Ovary (tissue), 9 donors: ENCODE measurements around the gene REXO4. TPM values are rescaled to one million over a fixed set of nuclear protein-coding genes. Genes with fewer than 3 reads are reported as not detected.

Source experiments
- DNase-seq, 5 donors: peaks; one replicate each; pipeline ENCODE4 v3.0.0-alpha.2; 2019 to 2020
- H3K27ac ChIP-seq, 2 donors: fragments of 200-600 bp; one replicate each; pipeline versions ENCODE4 v1.5.1 to v1.8.0; 2019 to 2022
- H3K27me3 ChIP-seq: fragments of 200-600 bp; one replicate; pipeline ENCODE4 v1.8.0; 2022
- H3K36me3 ChIP-seq: fragments of 200-600 bp; sonication (generic); one replicate; pipeline ENCODE4 v1.5.1; 2019
- H3K4me1 ChIP-seq: one replicate; pipeline ENCODE4 v1.8.1; 2013; ENCODE audit warnings: mild to moderate bottlenecking, moderate library complexity; ENCODE audit not compliant: insufficient read depth
- H3K4me3 ChIP-seq: fragments of 200-600 bp; sonication (generic); one replicate; pipeline ENCODE4 v1.5.1; 2017
- H3K9me3 ChIP-seq, 2 donors: fragments of 200-600 bp in 1 of 2; sonication (generic) in 1 of 2; one replicate each; pipeline versions ENCODE4 v1.5.1 to v1.8.1; 2013 to 2019; ENCODE audit warnings: mild to moderate bottlenecking in 1 of 2, moderate library complexity in 1 of 2
- CTCF ChIP-seq, 3 donors: fragments of 450-650 bp in 2 of 3; fragments of 200-600 bp in 1 of 3; IDR thresholded peaks; one replicate each; pipeline versions ENCODE4 v1.5.1 to v1.8.0; 2016 to 2022; ENCODE audit warnings: antibody characterized with exemption in 3 of 3, mild to moderate bottlenecking in 1 of 3
- EP300 ChIP-seq: sonication (generic); formaldehyde crosslinking; IDR thresholded peaks from one replicate; pipeline ENCODE4 v1.6.1; 2017; ENCODE audit warnings: antibody characterized with exemption
- POLR2A ChIP-seq: fragments of 450-650 bp; IDR thresholded peaks from one replicate; pipeline ENCODE4 v1.6.1; 2017; ENCODE audit warnings: antibody characterized with exemption, mild to moderate bottlenecking, moderate library complexity
- whole genome bisulfite sequencing, 3 donors: extraction: QIAGEN DNeasy Blood & Tissue Kit in 1 of 3; methylation state at CpG; one replicate each; pipeline versions ENCODE4 v1.1.5 to v1.1.7; 2013 to 2017; 5-methylcytosine and 5-hydroxymethylcytosine counted together
- intact Hi-C, 4 donors: fragments of 100-400 bp; cut with DNase I; formaldehyde crosslinking; loops; one replicate each; pipeline versions ENCODE4 v1.11.0 to v1.15.1; 2022 to 2023
- polyA plus RNA-seq, 2 donors: library from polyadenylated mRNA; stranded (reverse); fragments of 200-250 nt in 1 of 2; fragments of 350-450 nt in 1 of 2; fragmentation: Illumina TruSeq in 1 of 2; extraction: RNeasy Lipid Tissue Mini Kit (QIAGEN cat#74804) in 1 of 2; gene quantifications; one replicate each; pipeline ENCODE4 v1.2.3, GENCODE V29; 2013 to 2014
- total RNA-seq, 7 donors: library from RNA; depleted of rRNA in 2 of 7; stranded (reverse); fragments of >200 nt in 2 of 7; fragmentation: NEBNext Ultra II Directional in 3 of 7; extraction: Animal tissue kit (Norgen Biotek cat#: 25700) in 3 of 7; gene quantifications; one replicate each; pipeline versions ENCODE4 v1.1.0 to v1.2.4, GENCODE V29; 2016 to 2023
- donor health status: DM: no; HTN: no; CAD: no; lungs with moderate emphysema.
- donor health status: DM: no; HTN: no; CAD: no.
- donor health status: Bipolar disorder and iron deficiency.
- donor health status: DM: yes; HTN: yes; CAD: no.
- donor health status: DM: no; HTN: no; CAD: no.
- donor health status: DM: yes; HTN: yes; CAD: no.

Gene REXO4
- total and polyA plus RNA-seq, 9 donors, result 15.9 to 31.0 (median 21.9) TPM

GRCh38 chr9:133390713-133391112, 27.1 kb downstream of the REXO4 start:
- no peak for DNase-seq
- H3K27ac ChIP-seq, result no peak overlapping the region
- no peaks in the 10 kb centered on the region for H3K36me3 ChIP-seq
- WGBS, 3 donors, result 73 to 87% (median 75%) methylated on average over 7 of the region's 7 CpGs
- H3K27me3 ChIP-seq, result no peaks in the 10 kb centered on the region
- no peak overlapping the region for H3K4me3 ChIP-seq
- H3K4me1 ChIP-seq, result no peaks in the 10 kb centered on the region
- TF ChIP-seq CTCF (IDR thresholded peaks at IDR 0.05) (no peak), EP300 (no peak), POLR2A (no peak)
- H3K9me3 ChIP-seq, result no peaks in the 10 kb centered on the region
- intact Hi-C loops, result no loop called here

GRCh38 chr9:133389562-133389961, 28.2 kb downstream of the REXO4 start:
- Histone ChIP-seq H3K4me1 (no peaks in the 10 kb centered on the region), H3K4me3 (no peak overlapping the region), H3K9me3 (no peaks in the 10 kb centered on the region), H3K27ac (no peak overlapping the region), H3K27me3 (no peaks in the 10 kb centered on the region), H3K36me3 (no peaks in the 10 kb centered on the region)
- intact Hi-C loops, result no loop called here
- no peak for DNase-seq
- 77 to 83% (median 79%) methylated on average over 13 of the region's 13 CpGs for WGBS, 3 donors
- no peak for TF ChIP-seq POLR2A

- WGBS, 3 donors, result 88 to 97% (median 95%) methylated on average over 12 of the region's 12 CpGs
- DNase-seq, result no peak
- Histone ChIP-seq H3K27me3 (no peaks in the 10 kb centered on the region), H3K36me3 (no peaks in the 10 kb centered on the region), H3K9me3 (no peaks in the 10 kb centered on the region), H3K27ac (no peak overlapping the region), H3K4me1 (no peaks in the 10 kb centered on the region), H3K4me3 (no peak overlapping the region)
- no peak for TF ChIP-seq POLR2A
- TF ChIP-seq CTCF (IDR thresholded peaks at IDR 0.05), result no peak
- no peak for TF ChIP-seq EP300
- intact Hi-C loops, result no loop called here
These were observed 28.7 kb downstream of the REXO4 start for GRCh38 chr9:133389025-133389557.

GRCh38 chr9:133387680-133388079, 30.1 kb downstream of the REXO4 start:
- WGBS, 3 donors, result 80 to 86% (median 82%) methylated on average over 9 of the region's 9 CpGs
- TF ChIP-seq EP300 (no peak), POLR2A (no peak), CTCF (IDR thresholded peaks at IDR 0.05) (no peak)
- H3K27me3 ChIP-seq, result no peaks in the 10 kb centered on the region

DNA sequence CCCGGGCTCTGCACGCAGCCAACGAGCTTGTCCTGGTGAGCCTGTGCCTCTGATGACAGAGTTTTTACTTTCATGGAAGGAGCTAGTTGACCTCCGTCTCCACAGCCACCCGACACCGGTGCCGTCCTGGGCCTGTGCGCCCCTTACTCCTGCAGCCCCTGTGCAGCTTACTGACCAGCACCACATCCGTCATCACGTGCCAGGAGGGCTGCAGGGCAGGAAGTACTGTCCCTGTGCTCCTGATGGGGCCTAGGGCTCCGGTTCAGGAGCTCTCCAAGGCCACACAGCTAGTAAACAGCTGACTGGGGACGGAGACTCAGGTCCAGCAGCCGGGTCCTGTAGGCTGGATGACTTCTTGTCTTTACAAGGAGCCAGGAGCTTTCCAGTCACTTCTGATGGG, 31.5 kb downstream of the REXO4 start:
- H3K27ac ChIP-seq, result no peak overlapping the region
- H3K4me3 ChIP-seq, result no peak overlapping the region
- intact Hi-C loops, result no loop called here
- no peak for DNase-seq
- no peaks in the 10 kb centered on the region for H3K4me1 ChIP-seq
- no peaks in the 10 kb centered on the region for H3K9me3 ChIP-seq
- WGBS, 3 donors, result 77 to 79% (median 78%) methylated on average over 13 of the region's 13 CpGs
- TF ChIP-seq POLR2A (no peak), EP300 (no peak), CTCF (IDR thresholded peaks at IDR 0.05) (no peak)
- H3K36me3 ChIP-seq, result no peaks in the 10 kb centered on the region
- H3K27me3 ChIP-seq, result no peaks in the 10 kb centered on the region

More at GRCh38 chr9:133387680-133388079, 30.1 kb downstream of the REXO4 start:
- intact Hi-C loops, result no loop called here
- no peak overlapping the region for H3K27ac ChIP-seq
- H3K9me3 ChIP-seq, result no peaks in the 10 kb centered on the region
- no peaks in the 10 kb centered on the region for H3K4me1 ChIP-seq
- DNase-seq, result no peak
- H3K36me3 ChIP-seq, result no peaks in the 10 kb centered on the region
- no peak overlapping the region for H3K4me3 ChIP-seq
